Neural cell (in vitro differentiated cells): ENCODE measurements around the gene KREMEN2. TPM values are rescaled to one million over a fixed set of nuclear protein-coding genes. Genes with fewer than 3 reads are reported as not detected.

ENCODE experiments used
- H2AFZ ChIP-seq: fragments of 200-600, 300-800 bp; sonication (generic), shearing (Covaris generic); 2 replicates; pipeline ENCODE4 v1.6.0; 2014; ENCODE audit warnings: low read depth, mild to moderate bottlenecking, antibody characterized with exemption, low read length, moderate library complexity
- H3F3A ChIP-seq: fragments of 200-600 bp; shearing (Covaris generic); 2 replicates; pipeline ENCODE4 v1.6.1; 2016; ENCODE audit warnings: mild to moderate bottlenecking, moderate library complexity, mixed read lengths, antibody characterized with exemption, low read length; ENCODE audit not compliant: insufficient read depth, poor library complexity, severe bottlenecking
- H3K27ac ChIP-seq: fragments of 200-600, 300-800 bp; sonication (generic), shearing (Covaris generic); 2 replicates; pipeline ENCODE4 v1.5.1; 2014; ENCODE audit warnings: mild to moderate bottlenecking, low read length, moderate library complexity
- H3K27me3 ChIP-seq: fragments of 300-800, 200-600 bp; sonication (generic), shearing (Covaris generic); 2 replicates; pipeline ENCODE4 v1.6.0; 2014; ENCODE audit warnings: mild to moderate bottlenecking, low read depth, low read length, moderate library complexity; ENCODE audit not compliant: insufficient read depth
- H3K36me3 ChIP-seq: fragments of 300-800, 200-600 bp; sonication (generic), shearing (Covaris generic); 2 replicates; pipeline ENCODE4 v1.5.1; 2014; ENCODE audit warnings: mild to moderate bottlenecking, antibody characterized with exemption, low read length, moderate library complexity; ENCODE audit not compliant: insufficient read depth
- H3K4me2 ChIP-seq: fragments of 300-800, 200-600 bp; sonication (generic), shearing (Covaris generic); 2 replicates; pipeline ENCODE4 v1.6.0; 2014; ENCODE audit warnings: mild to moderate bottlenecking, low read length
- H3K4me3 ChIP-seq: fragments of 300-800, 200-600 bp; sonication (generic), shearing (Covaris generic); 2 replicates; pipeline ENCODE4 v1.5.1; 2014; ENCODE audit warnings: mild to moderate bottlenecking, low read length, moderate library complexity
- H3K79me2 ChIP-seq: fragments of 200-600 bp; shearing (Covaris generic); replicated peaks from 2 replicates; pipeline ENCODE4 v1.6.0; 2014; ENCODE audit warnings: mild to moderate bottlenecking, low read length, moderate library complexity; ENCODE audit not compliant: insufficient read depth
- H3K9ac ChIP-seq: fragments of 300-800, 200-600 bp; sonication (generic), shearing (Covaris generic); 2 replicates; pipeline ENCODE4 v1.6.1; 2016; ENCODE audit warnings: mild to moderate bottlenecking, low read length, mixed read lengths
- H3K9me2 ChIP-seq: fragments of 200-600 bp; shearing (Covaris generic); 2 replicates; pipeline ENCODE4 v1.6.1; 2016; ENCODE audit warnings: mild to moderate bottlenecking, low read length, mixed read lengths; ENCODE audit not compliant: insufficient read depth
- H3K9me3 ChIP-seq: fragments of 200-600, 300-800 bp; sonication (generic), shearing (Covaris generic); 2 replicates; pipeline ENCODE4 v1.6.1; 2016; ENCODE audit warnings: mild to moderate bottlenecking, mixed run types, low read length, moderate library complexity, mixed read lengths
- H4K20me1 ChIP-seq: fragments of 200-600 bp; shearing (Covaris generic); 2 replicates; pipeline ENCODE4 v1.6.1; 2016; ENCODE audit warnings: mild to moderate bottlenecking, mixed run types; ENCODE audit not compliant: insufficient read depth
- EP300 ChIP-seq: fragments of 450-650 bp; conservative IDR thresholded peaks from 2 replicates; pipeline ENCODE4 v1.6.1; 2014; ENCODE audit warnings: antibody characterized with exemption, mild to moderate bottlenecking, moderate library complexity; ENCODE audit not compliant: poor library complexity, severe bottlenecking
- EZH2 ChIP-seq: fragments of 200-600, 300-800 bp; shearing (Covaris generic), sonication (generic); IDR thresholded peaks from 2 replicates; pipeline ENCODE4 v1.6.1; 2014; ENCODE audit warnings: antibody characterized with exemption, low read length, borderline replicate concordance, mild to moderate bottlenecking; ENCODE audit not compliant: insufficient read depth, poor library complexity, severe bottlenecking
- MXI1 ChIP-seq: fragments of 450-650 bp; conservative IDR thresholded peaks from 2 replicates; pipeline ENCODE4 v1.6.1; 2014; ENCODE audit warnings: antibody characterized with exemption, mild to moderate bottlenecking; ENCODE audit not compliant: poor library complexity, severe bottlenecking
- POLR2AphosphoS5 ChIP-seq: IDR thresholded peaks from 2 replicates; pipeline ENCODE4 v1.6.1; 2012
- RAD21 ChIP-seq: fragments of 450-650 bp; conservative IDR thresholded peaks from 2 replicates; pipeline ENCODE4 v1.6.1; 2014; ENCODE audit warnings: antibody characterized with exemption, mild to moderate bottlenecking, moderate library complexity
- SMC3 ChIP-seq: fragments of 450-650 bp; conservative IDR thresholded peaks from 2 replicates; pipeline ENCODE4 v1.6.1; 2014; ENCODE audit warnings: antibody characterized with exemption, mild to moderate bottlenecking, moderate library complexity; ENCODE audit not compliant: poor library complexity
- TAF1 ChIP-seq: IDR thresholded peaks from 2 replicates; pipeline ENCODE4 v1.6.1; 2012; ENCODE audit warnings: low read depth
- polyA plus RNA-seq: library from polyadenylated mRNA; depleted of rRNA; stranded (reverse); fragments of >200 nt; gene quantifications from 2 replicates; pipeline ENCODE4 v1.2.3, GENCODE V29; 2014
- TF ChIP-seq, protein P1 (sequence below): IDR thresholded peaks from 2 replicates; pipeline ENCODE4 v1.6.1; 2012; ENCODE audit warnings: borderline replicate concordance
- TF ChIP-seq, protein P2 (sequence below): fragments of 450-650 bp; IDR thresholded peaks from 2 replicates; pipeline ENCODE4 v1.5.1; 2014; ENCODE audit warnings: antibody characterized with exemption, mild to moderate bottlenecking, moderate library complexity; ENCODE audit not compliant: poor library complexity, severe bottlenecking

KREMEN2 gene
- polyA plus RNA-seq, 1 donor from 2014 or later, result 0.71 TPM

DNA sequence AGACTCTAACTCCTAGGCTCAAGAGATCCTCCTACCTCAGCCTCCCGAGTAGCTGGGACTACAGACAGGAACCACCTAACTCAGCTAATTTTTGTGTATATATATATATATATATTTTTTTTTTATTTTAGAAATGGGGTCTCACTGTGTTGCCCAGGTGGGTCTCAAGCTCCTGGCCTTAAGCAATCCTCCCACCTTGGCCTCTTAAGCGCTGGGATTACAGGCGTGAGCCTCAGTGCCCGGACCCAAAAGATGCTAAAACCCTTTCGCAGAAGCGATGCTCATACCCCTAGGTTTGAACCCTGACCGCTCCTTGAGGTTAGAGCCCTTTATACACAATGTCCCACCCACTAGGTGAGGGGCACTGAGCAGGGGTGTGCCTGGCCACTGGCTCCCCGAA, 46.4 kb downstream of the KREMEN2 start:
- H3K27ac ChIP-seq, result no peak overlapping the region
- no peaks in the 10 kb centered on the region for H3K9me3 ChIP-seq
- no peak overlapping the region for H3K9ac ChIP-seq
- H2AFZ ChIP-seq, result no peak overlapping the region
- H3K9me2 ChIP-seq, result no peaks in the 10 kb centered on the region
- no peak overlapping the region for H3K4me3 ChIP-seq
- no peak for TF ChIP-seq POLR2AphosphoS5
- no peak for TF ChIP-seq EP300
- TF ChIP-seq EZH2, result no peak
- TF ChIP-seq RAD21, result no peak
- TF ChIP-seq, protein P1, sequence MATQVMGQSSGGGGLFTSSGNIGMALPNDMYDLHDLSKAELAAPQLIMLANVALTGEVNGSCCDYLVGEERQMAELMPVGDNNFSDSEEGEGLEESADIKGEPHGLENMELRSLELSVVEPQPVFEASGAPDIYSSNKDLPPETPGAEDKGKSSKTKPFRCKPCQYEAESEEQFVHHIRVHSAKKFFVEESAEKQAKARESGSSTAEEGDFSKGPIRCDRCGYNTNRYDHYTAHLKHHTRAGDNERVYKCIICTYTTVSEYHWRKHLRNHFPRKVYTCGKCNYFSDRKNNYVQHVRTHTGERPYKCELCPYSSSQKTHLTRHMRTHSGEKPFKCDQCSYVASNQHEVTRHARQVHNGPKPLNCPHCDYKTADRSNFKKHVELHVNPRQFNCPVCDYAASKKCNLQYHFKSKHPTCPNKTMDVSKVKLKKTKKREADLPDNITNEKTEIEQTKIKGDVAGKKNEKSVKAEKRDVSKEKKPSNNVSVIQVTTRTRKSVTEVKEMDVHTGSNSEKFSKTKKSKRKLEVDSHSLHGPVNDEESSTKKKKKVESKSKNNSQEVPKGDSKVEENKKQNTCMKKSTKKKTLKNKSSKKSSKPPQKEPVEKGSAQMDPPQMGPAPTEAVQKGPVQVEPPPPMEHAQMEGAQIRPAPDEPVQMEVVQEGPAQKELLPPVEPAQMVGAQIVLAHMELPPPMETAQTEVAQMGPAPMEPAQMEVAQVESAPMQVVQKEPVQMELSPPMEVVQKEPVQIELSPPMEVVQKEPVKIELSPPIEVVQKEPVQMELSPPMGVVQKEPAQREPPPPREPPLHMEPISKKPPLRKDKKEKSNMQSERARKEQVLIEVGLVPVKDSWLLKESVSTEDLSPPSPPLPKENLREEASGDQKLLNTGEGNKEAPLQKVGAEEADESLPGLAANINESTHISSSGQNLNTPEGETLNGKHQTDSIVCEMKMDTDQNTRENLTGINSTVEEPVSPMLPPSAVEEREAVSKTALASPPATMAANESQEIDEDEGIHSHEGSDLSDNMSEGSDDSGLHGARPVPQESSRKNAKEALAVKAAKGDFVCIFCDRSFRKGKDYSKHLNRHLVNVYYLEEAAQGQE, result no peak
- no peak for TF ChIP-seq SMC3
- no peak for TF ChIP-seq TAF1
- TF ChIP-seq, protein P2, sequence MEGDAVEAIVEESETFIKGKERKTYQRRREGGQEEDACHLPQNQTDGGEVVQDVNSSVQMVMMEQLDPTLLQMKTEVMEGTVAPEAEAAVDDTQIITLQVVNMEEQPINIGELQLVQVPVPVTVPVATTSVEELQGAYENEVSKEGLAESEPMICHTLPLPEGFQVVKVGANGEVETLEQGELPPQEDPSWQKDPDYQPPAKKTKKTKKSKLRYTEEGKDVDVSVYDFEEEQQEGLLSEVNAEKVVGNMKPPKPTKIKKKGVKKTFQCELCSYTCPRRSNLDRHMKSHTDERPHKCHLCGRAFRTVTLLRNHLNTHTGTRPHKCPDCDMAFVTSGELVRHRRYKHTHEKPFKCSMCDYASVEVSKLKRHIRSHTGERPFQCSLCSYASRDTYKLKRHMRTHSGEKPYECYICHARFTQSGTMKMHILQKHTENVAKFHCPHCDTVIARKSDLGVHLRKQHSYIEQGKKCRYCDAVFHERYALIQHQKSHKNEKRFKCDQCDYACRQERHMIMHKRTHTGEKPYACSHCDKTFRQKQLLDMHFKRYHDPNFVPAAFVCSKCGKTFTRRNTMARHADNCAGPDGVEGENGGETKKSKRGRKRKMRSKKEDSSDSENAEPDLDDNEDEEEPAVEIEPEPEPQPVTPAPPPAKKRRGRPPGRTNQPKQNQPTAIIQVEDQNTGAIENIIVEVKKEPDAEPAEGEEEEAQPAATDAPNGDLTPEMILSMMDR, result no peak
- TF ChIP-seq MXI1, result no peak
- no peaks in the 10 kb centered on the region for H3F3A ChIP-seq
- H3K79me2 ChIP-seq, result no peaks in the 10 kb centered on the region
- no peaks in the 10 kb centered on the region for H3K36me3 ChIP-seq
- no peaks in the 10 kb centered on the region for H4K20me1 ChIP-seq
- peaks cover 65% of the 10 kb centered on the region for H3K27me3 ChIP-seq
- no peak overlapping the region for H3K4me2 ChIP-seq

DNA sequence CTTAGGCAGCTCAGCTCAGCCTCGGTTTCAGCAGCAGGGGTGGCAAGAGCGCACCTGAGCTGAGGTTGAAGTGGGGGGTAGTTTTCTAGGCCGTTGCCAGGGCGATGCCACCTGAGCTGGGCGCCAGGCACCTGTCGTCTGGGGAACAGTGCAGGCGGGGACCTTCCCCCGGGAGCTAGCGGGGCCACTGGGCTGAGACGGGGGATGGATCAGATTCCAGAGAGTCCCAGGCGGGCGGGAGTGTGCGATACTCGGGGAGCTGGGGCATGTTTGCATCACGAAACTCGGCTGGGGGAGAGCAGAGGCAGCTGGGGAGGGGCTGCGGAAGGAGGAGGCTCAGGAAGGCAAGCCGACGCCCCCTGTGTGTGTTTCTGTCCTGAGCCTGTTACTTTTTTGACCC, 48.2 kb downstream of the KREMEN2 start:
- Histone ChIP-seq H4K20me1 (no peaks in the 10 kb centered on the region), H3K4me3 (no peak overlapping the region), H3F3A (no peaks in the 10 kb centered on the region), H3K36me3 (no peaks in the 10 kb centered on the region), H3K9me2 (no peaks in the 10 kb centered on the region), H3K4me2 (no peak overlapping the region), H3K9ac (no peak overlapping the region), H3K79me2 (no peaks in the 10 kb centered on the region), H3K27ac (no peak overlapping the region), H3K27me3 (peaks cover 52% of the 10 kb centered on the region), H2AFZ (no peak overlapping the region), H3K9me3 (no peaks in the 10 kb centered on the region)
- TF ChIP-seq, protein P1, result no peak
- TF ChIP-seq POLR2AphosphoS5, result no peak
- no peak for TF ChIP-seq SMC3
- TF ChIP-seq EZH2, result no peak
- TF ChIP-seq TAF1, result no peak
- TF ChIP-seq, protein P2, result no peak
- no peak for TF ChIP-seq RAD21
- no peak for TF ChIP-seq EP300
- TF ChIP-seq MXI1, result no peak
